ENCODE measurements around the gene UPB1. TPM values are rescaled to one million over a fixed set of nuclear protein-coding genes. Genes with fewer than 3 reads are reported as not detected.

Gene UPB1
- total RNA-seq, 2 donors from 2014 or later: 1.5 to 2.8 TPM

Other genes with a start within 250 kb of the UPB1 start
- gene SPECC1L, start 224.5 kb upstream of the UPB1 start, total RNA-seq: 10 to 100 TPM; 34.9 to 35.2 TPM
- gene ADORA2A, start 67.7 kb upstream of the UPB1 start, total RNA-seq: 10 to 100 TPM; 20.4 to 22.0 TPM
- gene GUCD1, start 59.8 kb downstream of the UPB1 start, total RNA-seq: 10 to 100 TPM; 58.4 to 96.3 TPM
- gene SNRPD3, start 60.7 kb downstream of the UPB1 start, total RNA-seq: 10 to 100 TPM; 35.2 to 41.2 TPM
- under 1 TPM in 1 of 2 donors, not detected in 1; 0.40 TPM for gene LRRC75B, start 97.7 kb downstream of the UPB1 start, total RNA-seq
- gene GGT1, start 107.9 kb downstream of the UPB1 start, total RNA-seq: 10 to 100 TPM; 20.1 to 54.3 TPM

Data from T-helper 17 cell (primary cell).